Spinal cord (tissue), 10 donors: ENCODE data around the gene ENSA. TPM values are rescaled to one million over a fixed set of nuclear protein-coding genes. Genes with fewer than 3 reads are reported as not detected.
A peak's percentile ranks its signal among the peaks of the same experiment; 100 is the strongest.
"Not testable (repeated sequence)": the region's sequence is repeated elsewhere in the genome, so short reads cannot be mapped to it uniquely, and the experiment has no call there.

Source experiments
- DNase-seq, 6 donors: peaks; one replicate each; pipeline versions ENCODE4 v3.0.0 to v3.0.0-alpha.2; 2013 to 2015; ENCODE audit warnings: low spot score in 6 of 6, low read depth in 4 of 6
- H3K27ac ChIP-seq: one replicate; pipeline ENCODE4 v1.5.1; 2013; ENCODE audit warnings: low read depth, low read length, control low read depth
- H3K27me3 ChIP-seq: one replicate; pipeline ENCODE4 v1.6.1; 2013; ENCODE audit warnings: low read length; ENCODE audit not compliant: control insufficient read depth, insufficient read depth
- H3K36me3 ChIP-seq: one replicate; pipeline ENCODE4 v1.6.1; 2013; ENCODE audit warnings: low read length; ENCODE audit not compliant: control insufficient read depth, insufficient read depth
- H3K4me1 ChIP-seq: one replicate; pipeline ENCODE4 v1.6.1; 2013; ENCODE audit warnings: low read length; ENCODE audit not compliant: control insufficient read depth, insufficient read depth
- H3K4me3 ChIP-seq: one replicate; pipeline ENCODE4 v1.5.1; 2013; ENCODE audit warnings: low read depth, low read length, control low read depth
- H3K9me3 ChIP-seq: one replicate; pipeline ENCODE4 v1.6.1; 2013; ENCODE audit warnings: low read length; ENCODE audit not compliant: control insufficient read depth, insufficient read depth
- WGBS: methylation state at CpG from one replicate; pipeline ENCODE4 v1.1.5; 2013; ENCODE audit warnings: missing lambda C conversion rate; ENCODE audit not compliant: insufficient coverage; 5-methylcytosine and 5-hydroxymethylcytosine counted together
- polyA plus RNA-seq, 2 donors: library from polyadenylated mRNA; unstranded; fragments of 120-200 nt; gene quantifications; one replicate each; pipeline ENCODE4 v1.2.1, GENCODE V29; 2013; ENCODE audit not compliant: insufficient read length in 2 of 2
- total RNA-seq, 2 donors: library from RNA; depleted of rRNA in 1 of 2; stranded (reverse); fragments of 120-200 nt in 1 of 2; fragments of >200 nt in 1 of 2; gene quantifications; one replicate each; pipeline versions ENCODE4 v1.2.3 to v1.2.4, GENCODE V29; 2013 to 2014
- donor health status: healthy.

The ENSA gene
- total and polyA plus RNA-seq, 4 donors, result 120 to 212 (median 163) TPM

- not testable (repeated sequence) for H3K9me3 ChIP-seq, H3K27ac ChIP-seq, H3K27me3 ChIP-seq, H3K4me1 ChIP-seq, DNase-seq, H3K4me3 ChIP-seq
- peaks cover 51% of the 10 kb centered on the region for H3K36me3 ChIP-seq
- no CpG with 5 or more reads among the region's 1 CpG for WGBS
Measured at GRCh38 chr1:150624546-150624945, 4.9 kb downstream of the ENSA start.

GRCh38 chr1:150624134-150624533, 5.3 kb downstream of the ENSA start:
- WGBS, result no CpG with 5 or more reads among the region's 1 CpG

GRCh38 chr1:150622303-150622975, 7.0 kb downstream of the ENSA start:
- Histone ChIP-seq H3K9me3 (no peaks in the 10 kb centered on the region), H3K4me1 (peaks cover 2% of the 10 kb centered on the region), H3K27ac (no peak overlapping the region), H3K4me3 (no peak overlapping the region), H3K36me3 (peaks cover 67% of the 10 kb centered on the region), H3K27me3 (no peaks in the 10 kb centered on the region)
- no CpG with 5 or more reads among the region's 8 CpGs for WGBS
- DNase-seq, result no peak

More at GRCh38 chr1:150624134-150624533, 5.3 kb downstream of the ENSA start:
- H3K27ac ChIP-seq, H3K4me3 ChIP-seq, DNase-seq, H3K9me3 ChIP-seq, H3K27me3 ChIP-seq, H3K4me1 ChIP-seq: not testable (repeated sequence)
- peaks cover 51% of the 10 kb centered on the region for H3K36me3 ChIP-seq

- 49% methylated on average over 4 of the region's 8 CpGs for WGBS
Measured at GRCh38 chr1:150621497-150622302, 7.7 kb downstream of the ENSA start.

GRCh38 chr1:150620919-150621318, 8.5 kb downstream of the ENSA start:
- Histone ChIP-seq H3K36me3 (peaks cover 66% of the 10 kb centered on the region), H3K4me1 (peaks cover 2% of the 10 kb centered on the region), H3K4me3 (no peak overlapping the region), H3K27me3 (no peaks in the 10 kb centered on the region), H3K27ac (no peak overlapping the region), H3K9me3 (no peaks in the 10 kb centered on the region)
- DNase-seq, result no peak
- WGBS, result no CpG with 5 or more reads among the region's 2 CpGs

More at GRCh38 chr1:150621497-150622302, 7.7 kb downstream of the ENSA start:
- Histone ChIP-seq H3K9me3 (no peaks in the 10 kb centered on the region), H3K4me3 (no peak overlapping the region), H3K27me3 (no peaks in the 10 kb centered on the region), H3K36me3 (peaks cover 67% of the 10 kb centered on the region), H3K4me1 (peaks cover 2% of the 10 kb centered on the region), H3K27ac (peak overlapping the region; percentile 7)
- peak in 2 of 6 donors; percentile 65 to 70 for DNase-seq

- WGBS, result 80% methylated on average over 1 of the region's 4 CpGs
- peak in 2 of 6 donors; percentile 27 to 41 for DNase-seq
- Histone ChIP-seq H3K27ac (no peak overlapping the region), H3K9me3 (no peaks in the 10 kb centered on the region), H3K4me3 (no peak overlapping the region), H3K36me3 (peaks cover 63% of the 10 kb centered on the region), H3K4me1 (peaks cover 2% of the 10 kb centered on the region), H3K27me3 (no peaks in the 10 kb centered on the region)
Measured at GRCh38 chr1:150619576-150620509, 9.6 kb downstream of the ENSA start.

- no peak overlapping the region for H3K27ac ChIP-seq
- DNase-seq, result no peak
- no peak overlapping the region for H3K4me3 ChIP-seq
- 94% methylated on average over 8 of the region's 12 CpGs for WGBS
- H3K27me3 ChIP-seq, result no peaks in the 10 kb centered on the region
- no peaks in the 10 kb centered on the region for H3K9me3 ChIP-seq
- H3K36me3 ChIP-seq, result peaks cover 51% of the 10 kb centered on the region
- H3K4me1 ChIP-seq, result peaks cover 8% of the 10 kb centered on the region
Measured at GRCh38 chr1:150615346-150616201, 13.8 kb downstream of the ENSA start.

GRCh38 chr1:150613061-150613920, 16.1 kb downstream of the ENSA start:
- peak in 1 of 6 donors; percentile 24 for DNase-seq
- WGBS, result no CpG with 5 or more reads among the region's 12 CpGs
- Histone ChIP-seq H3K27ac (peak overlapping the region; percentile 57), H3K4me1 (peaks cover 12% of the 10 kb centered on the region), H3K27me3 (no peaks in the 10 kb centered on the region), H3K36me3 (peaks cover 41% of the 10 kb centered on the region), H3K4me3 (no peak overlapping the region), H3K9me3 (no peaks in the 10 kb centered on the region)
